SU-DHL-6 (cell line): ENCODE data around the gene FYB1.
"Not testable (repeated sequence)": the region's sequence is repeated elsewhere in the genome, so short reads cannot be mapped to it uniquely, and the experiment has no call there.

Source experiments
- CTCF ChIP-seq: fragments of 200-600 bp; sonication (generic); IDR thresholded peaks from one replicate; pipeline ENCODE4 v1.5.1; 2017; ENCODE audit warnings: antibody characterized with exemption, mild to moderate bottlenecking, low read length, moderate library complexity; ENCODE audit not compliant: insufficient read depth, poor library complexity, severe bottlenecking
- EZH2phosphoT487 ChIP-seq: fragments of 200-600 bp; sonication (generic), shearing (Covaris generic); conservative IDR thresholded peaks from 2 replicates; pipeline ENCODE4 v1.6.1; 2018; ENCODE audit warnings: mild to moderate bottlenecking, antibody characterized with exemption, low read length, moderate library complexity, mixed read lengths

DNA sequence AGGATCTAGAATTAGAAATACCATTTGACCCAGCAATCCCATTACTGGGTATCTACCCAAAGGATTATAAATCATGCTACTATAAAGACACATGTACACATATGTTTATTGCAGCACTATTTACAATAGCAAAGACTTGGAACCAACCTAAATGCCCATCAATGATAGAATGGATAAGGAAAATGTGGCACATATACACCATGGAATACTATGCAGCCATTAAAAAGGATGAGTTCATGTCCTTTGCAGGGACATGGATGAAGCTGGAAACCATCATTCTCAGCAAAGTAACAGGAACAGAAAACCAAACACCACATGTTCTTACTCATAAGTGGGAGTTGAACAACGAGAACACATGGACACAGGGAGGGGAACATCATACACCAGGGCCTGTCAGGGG, 15.1 kb upstream of the FYB1 start:
- not testable (repeated sequence) for TF ChIP-seq CTCF, EZH2phosphoT487
